OCI-LY3 (cell line): ENCODE measurements around the gene BRSK2.

Experiments
- CTCF ChIP-seq: fragments of 200-600, 300-600 bp; sonication (generic); IDR thresholded peaks from 2 replicates; pipeline ENCODE4 v1.5.1; 2014; ENCODE audit warnings: antibody characterized with exemption, low read length, low read depth
- EZH2phosphoT487 ChIP-seq: fragments of 200-600 bp; shearing (Covaris generic); IDR thresholded peaks from 2 replicates; pipeline ENCODE4 v1.6.1; 2018; ENCODE audit warnings: antibody characterized with exemption, mixed run types, low read depth

DNA sequence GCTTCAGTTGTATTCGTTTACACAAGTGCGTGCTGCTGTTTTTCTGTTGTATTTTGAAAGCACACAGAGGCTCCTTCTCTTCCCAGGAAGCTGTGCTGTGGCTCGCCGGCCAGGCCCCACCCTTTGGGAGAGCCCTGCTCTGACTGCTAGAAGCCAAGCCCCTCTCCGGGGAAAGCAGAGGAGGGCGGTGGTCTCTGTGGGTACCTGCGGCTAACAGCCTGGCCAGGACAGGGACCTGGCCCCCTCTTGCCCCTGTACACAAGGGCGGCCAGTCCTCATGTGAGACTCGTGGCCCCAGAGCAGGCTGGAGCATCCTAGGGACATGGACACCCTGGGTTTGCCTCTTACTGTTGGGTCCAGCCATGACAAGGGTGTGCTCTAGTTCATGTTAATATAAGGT is 82.0 kb downstream of the BRSK2 start:
- TF ChIP-seq CTCF (no peak), EZH2phosphoT487 (no peak)
